Stimulated activated CD8-positive, alpha-beta memory T cell treated with anti-CD3 and anti-CD28 coated beads, Interleukin-2, amount 100 ng/mL, for 1 hour (primary cell): ENCODE data around the gene DPF1.

Experiments
- DNase-seq, 2 donors: peaks; one replicate each; pipeline ENCODE4 v3.0.0-alpha.2; 2020; ENCODE audit warnings: low read depth in 2 of 2

The DPF1 gene

DNA sequence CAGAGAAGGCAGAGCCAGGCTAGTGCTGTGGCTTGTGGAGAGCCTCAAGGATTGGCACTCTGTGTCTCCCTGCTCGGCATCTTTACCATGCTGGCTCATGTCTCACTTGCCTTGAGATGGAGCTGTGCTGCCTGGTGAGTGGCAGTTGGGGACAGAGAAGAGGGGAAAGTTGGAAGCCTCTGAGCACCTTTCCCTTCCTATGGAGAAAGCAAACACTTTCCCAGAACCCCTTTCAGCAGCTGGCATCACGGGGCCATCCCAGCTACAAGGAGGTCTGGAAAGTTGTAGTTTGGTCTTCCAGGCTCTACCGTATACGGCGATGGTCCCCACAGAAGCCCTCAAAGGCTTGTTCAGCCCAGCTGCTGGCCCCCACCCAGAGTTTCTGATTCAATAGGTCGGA is 58.7 kb downstream of the DPF1 start:
- no peak for DNase-seq

DNA sequence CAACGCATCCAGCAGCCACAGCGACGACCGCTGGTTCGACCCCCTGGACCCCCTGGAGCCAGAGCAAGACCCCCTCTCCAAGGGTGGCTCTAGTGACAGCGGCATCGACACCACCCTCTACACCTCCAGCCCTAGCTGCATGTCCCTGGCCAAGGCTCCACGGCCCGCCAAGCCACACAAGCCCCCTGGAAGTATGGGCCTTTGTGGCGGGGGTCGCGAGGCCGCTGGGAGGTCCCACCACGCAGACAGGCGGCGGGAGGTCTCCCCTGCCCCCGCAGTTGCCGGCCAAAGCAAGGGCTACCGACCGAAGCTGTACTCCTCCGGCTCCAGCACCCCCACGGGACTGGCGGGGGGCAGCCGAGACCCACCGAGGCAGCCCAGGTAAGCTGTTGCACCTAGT is 59.5 kb downstream of the DPF1 start:
- no peak for DNase-seq

DNA sequence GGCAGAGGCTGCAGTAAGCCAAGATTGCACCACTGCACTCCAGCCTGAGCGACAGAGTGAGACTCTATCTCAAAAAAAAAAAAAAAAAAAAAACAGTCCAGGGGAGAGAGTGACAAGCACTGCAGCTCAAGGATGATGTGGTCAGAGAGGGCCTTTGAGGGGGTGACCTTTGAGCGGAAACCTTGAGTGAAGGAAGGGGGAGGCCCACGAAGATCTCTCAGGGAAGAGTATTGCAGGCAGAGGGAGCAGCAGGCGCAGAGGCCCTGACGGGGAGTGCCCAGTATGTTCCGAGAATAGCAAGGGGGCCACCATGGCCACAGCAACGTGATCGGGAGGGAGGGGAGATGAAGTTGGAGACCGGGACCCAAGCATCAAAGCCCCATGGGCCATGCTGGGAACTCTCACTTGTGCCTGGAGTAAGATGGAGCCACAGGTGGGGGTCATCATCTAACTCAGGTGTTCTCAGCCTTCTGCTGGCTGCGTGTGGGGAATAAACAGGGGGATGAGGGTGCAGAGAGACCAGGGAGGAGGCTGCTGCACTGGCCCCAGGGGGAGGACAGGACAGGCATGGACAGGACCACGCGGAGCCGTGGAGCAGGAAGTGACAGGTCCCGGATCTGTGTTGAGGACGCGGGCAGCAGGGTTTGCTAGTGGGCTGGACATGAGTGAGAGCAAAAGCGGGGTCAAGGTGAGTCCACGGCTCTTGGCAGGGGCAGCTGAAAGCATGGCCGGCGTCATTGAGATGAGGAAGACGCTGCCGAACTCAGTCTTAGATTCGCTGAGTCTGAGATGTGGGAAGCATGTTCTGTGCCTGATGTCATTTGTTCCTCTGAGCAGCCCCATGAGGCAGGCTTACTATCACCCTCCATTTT is 60.4 kb downstream of the DPF1 start:
- no peak for DNase-seq

DNA sequence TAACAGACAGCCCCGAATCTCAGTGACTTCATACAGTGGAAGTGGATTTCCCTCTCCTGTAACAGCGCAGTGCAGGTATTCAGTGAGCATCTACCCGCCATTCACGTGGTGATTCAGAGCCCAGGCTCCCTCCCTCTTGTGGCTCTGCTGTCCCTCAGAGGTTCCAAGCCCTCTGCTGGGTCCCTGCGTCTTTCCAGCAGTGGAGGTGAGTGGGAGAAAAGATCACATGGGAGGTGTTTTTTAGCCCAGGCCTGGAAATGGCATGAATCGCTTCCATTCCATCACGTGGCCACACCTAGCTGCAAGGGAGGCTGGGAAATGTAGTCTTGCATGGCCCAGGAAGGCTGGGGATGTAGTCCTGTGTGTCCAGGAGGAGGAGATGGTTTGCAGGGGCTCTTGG is 61.4 kb downstream of the DPF1 start:
- DNase-seq: no peak

DNA sequence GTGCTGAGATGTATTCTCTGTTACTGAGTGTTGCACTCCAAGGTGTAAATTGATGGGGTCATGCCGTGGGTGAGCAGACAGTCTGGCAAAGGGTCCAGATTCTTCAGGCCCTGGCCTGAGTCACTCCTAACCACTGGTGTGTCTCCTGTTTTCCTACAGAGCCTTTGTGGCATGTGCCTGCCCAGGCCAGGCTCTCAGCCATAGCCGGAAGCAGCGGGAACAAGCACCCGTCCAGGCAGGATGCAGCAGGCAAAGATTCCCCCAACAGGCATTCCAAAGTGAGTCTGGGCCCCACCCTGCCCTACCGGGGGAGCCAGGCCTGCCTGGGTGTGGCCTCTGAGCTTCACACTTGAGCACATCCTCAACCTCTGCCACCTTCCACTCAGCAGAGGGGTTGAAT is 61.9 kb downstream of the DPF1 start:
- no peak for DNase-seq
